Neural progenitor cell (in vitro differentiated cells): ENCODE data around the gene GAB1. TPM values are rescaled to one million over a fixed set of nuclear protein-coding genes. Genes with fewer than 3 reads are reported as not detected.
A peak's percentile ranks its signal among the peaks of the same experiment; 100 is the strongest.

Experiments
- DNase-seq: peaks from one replicate; pipeline ENCODE4 v3.0.0-alpha.2; 2016; ENCODE audit warnings: low spot score
- H2AFZ ChIP-seq: fragments of 200-600 bp; sonication (generic); replicated peaks from 2 replicates; pipeline ENCODE4 v1.6.1; 2016; ENCODE audit warnings: antibody characterized with exemption
- H3F3A ChIP-seq: fragments of 200-600 bp; sonication (generic); 2 replicates; pipeline ENCODE4 v1.6.1; 2016; ENCODE audit warnings: antibody characterized with exemption, low read depth
- H3K27ac ChIP-seq: fragments of 200-600 bp; sonication (generic); 2 replicates; pipeline ENCODE4 v1.5.1; 2016; ENCODE audit warnings: mild to moderate bottlenecking
- H3K27me3 ChIP-seq: fragments of 200-600 bp; sonication (generic); 2 replicates; pipeline ENCODE4 v1.6.1; 2016; ENCODE audit warnings: mild to moderate bottlenecking, moderate library complexity
- H3K36me3 ChIP-seq: fragments of 200-600 bp; sonication (generic); 2 replicates; pipeline ENCODE4 v1.5.1; 2016
- H3K4me1 ChIP-seq: fragments of 200-600 bp; sonication (generic); 2 replicates; pipeline ENCODE4 v1.6.1; 2016; ENCODE audit warnings: mixed run types
- H3K4me2 ChIP-seq: fragments of 200-600 bp; sonication (generic); 2 replicates; pipeline ENCODE4 v1.6.1; 2016
- H3K4me3 ChIP-seq: fragments of 200-600 bp; sonication (generic); 2 replicates; pipeline ENCODE4 v1.5.1; 2016
- H3K79me2 ChIP-seq: fragments of 200-600 bp; sonication (generic); 2 replicates; pipeline ENCODE4 v1.6.1; 2016; ENCODE audit warnings: low read depth
- H3K9ac ChIP-seq: fragments of 200-600 bp; sonication (generic); 2 replicates; pipeline ENCODE4 v1.6.1; 2016
- H3K9me3 ChIP-seq: fragments of 200-600 bp; sonication (generic); 2 replicates; pipeline ENCODE4 v1.5.1; 2016; ENCODE audit warnings: low read depth
- H4K20me1 ChIP-seq: fragments of 200-600 bp; sonication (generic); 2 replicates; pipeline ENCODE4 v1.6.1; 2016; ENCODE audit warnings: low read depth
- H3K27ac Mint-ChIP-seq: 3 replicates; pipeline ENCODE4 v1.8.0; 2021; ENCODE audit warnings: mixed read lengths
- H3K27me3 Mint-ChIP-seq: 2 replicates; pipeline ENCODE4 v1.8.0; 2022; ENCODE audit warnings: low read depth, mild to moderate bottlenecking, inconsistent platforms, moderate library complexity, mixed read lengths; ENCODE audit not compliant: insufficient read depth
- H3K36me3 Mint-ChIP-seq: 3 replicates; pipeline ENCODE4 v1.8.0; 2021; ENCODE audit warnings: mixed read lengths
- H3K4me1 Mint-ChIP-seq: 3 replicates; pipeline ENCODE4 v1.8.0; 2021; ENCODE audit warnings: mixed read lengths
- H3K4me3 Mint-ChIP-seq: 3 replicates; pipeline ENCODE4 v1.8.0; 2021; ENCODE audit warnings: mild to moderate bottlenecking, moderate library complexity, mixed read lengths
- H3K9me3 Mint-ChIP-seq: 3 replicates; pipeline ENCODE4 v1.8.0; 2020; ENCODE audit warnings: mixed read lengths
- CTCF ChIP-seq: fragments of 200-600 bp; sonication (generic); IDR thresholded peaks from 2 replicates; pipeline ENCODE4 v1.5.1; 2017; ENCODE audit warnings: antibody characterized with exemption, mild to moderate bottlenecking
- EZH2 ChIP-seq: fragments of 200-600 bp; sonication (generic); IDR thresholded peaks from 2 replicates; pipeline ENCODE4 v1.6.1; 2017; ENCODE audit warnings: antibody characterized with exemption, mild to moderate bottlenecking, moderate library complexity
- EZH2phosphoT487 ChIP-seq: fragments of 200-600 bp; sonication (generic); IDR thresholded peaks from 2 replicates; pipeline ENCODE4 v1.6.1; 2017; ENCODE audit warnings: antibody characterized with exemption
- total RNA-seq: library from RNA; depleted of rRNA; stranded (reverse); fragments of >200 nt; gene quantifications from 2 replicates; pipeline ENCODE4 v1.2.3, GENCODE V29; 2015; ENCODE audit warnings: low replicate concordance

The GAB1 gene
- total RNA-seq, 1 donor from 2014 or later, result 31.3 TPM

- no peaks in the 10 kb centered on the region for H3K4me1 ChIP-seq
- no peaks in the 10 kb centered on the region for H3K9me3 Mint-ChIP-seq
- H3K4me3 Mint-ChIP-seq, result no peak overlapping the region
- H3K4me3 ChIP-seq, result no peak overlapping the region
- no peak overlapping the region for H3K27ac ChIP-seq
- no peak overlapping the region for H2AFZ ChIP-seq
- H3K9ac ChIP-seq, result no peak overlapping the region
- no peak overlapping the region for H3K4me2 ChIP-seq
- H3F3A ChIP-seq, result no peaks in the 10 kb centered on the region
- H3K36me3 ChIP-seq, result no peaks in the 10 kb centered on the region
- H3K27me3 ChIP-seq, result no peaks in the 10 kb centered on the region
- no peaks in the 10 kb centered on the region for H3K36me3 Mint-ChIP-seq
- H4K20me1 ChIP-seq, result no peaks in the 10 kb centered on the region
- no peak for TF ChIP-seq EZH2
- TF ChIP-seq CTCF, result no peak
- TF ChIP-seq EZH2phosphoT487, result no peak
- no peaks in the 10 kb centered on the region for H3K79me2 ChIP-seq
- H3K4me1 Mint-ChIP-seq, result no peaks in the 10 kb centered on the region
- H3K27ac Mint-ChIP-seq, result no peak overlapping the region
- no peaks in the 10 kb centered on the region for H3K9me3 ChIP-seq
- no peaks in the 10 kb centered on the region for H3K27me3 Mint-ChIP-seq
- no peak for DNase-seq
Observed at GRCh38 chr4:143481361-143481760, 144.7 kb downstream of the GAB1 start.

- Histone ChIP-seq H4K20me1 (no peaks in the 10 kb centered on the region), H3K4me1 (no peaks in the 10 kb centered on the region), H3K36me3 (no peaks in the 10 kb centered on the region), H3K27me3 (no peaks in the 10 kb centered on the region), H3K27ac (no peak overlapping the region), H3K4me3 (no peak overlapping the region), H3F3A (no peaks in the 10 kb centered on the region), H3K9me3 (no peaks in the 10 kb centered on the region), H3K4me2 (no peak overlapping the region), H3K9ac (no peak overlapping the region), H3K79me2 (no peaks in the 10 kb centered on the region), H2AFZ (no peak overlapping the region)
- peak; percentile 20 for DNase-seq
- Mint-ChIP-seq H3K27ac (no peak overlapping the region), H3K9me3 (no peaks in the 10 kb centered on the region), H3K4me1 (no peaks in the 10 kb centered on the region), H3K36me3 (no peaks in the 10 kb centered on the region), H3K4me3 (no peak overlapping the region), H3K27me3 (no peaks in the 10 kb centered on the region)
- TF ChIP-seq CTCF (peak; percentile 58), EZH2 (no peak)
Observed at GRCh38 chr4:143482840-143483239, 146.2 kb downstream of the GAB1 start.

- H3K27ac Mint-ChIP-seq, result no peak overlapping the region
- no peak overlapping the region for H3K27ac ChIP-seq
- H3K27me3 Mint-ChIP-seq, result no peaks in the 10 kb centered on the region
- H3K4me3 ChIP-seq, result no peak overlapping the region
- no peaks in the 10 kb centered on the region for H3K36me3 Mint-ChIP-seq
- H4K20me1 ChIP-seq, result no peaks in the 10 kb centered on the region
- no peak overlapping the region for H3K4me3 Mint-ChIP-seq
- H3K36me3 ChIP-seq, result no peaks in the 10 kb centered on the region
- H3K4me2 ChIP-seq, result no peak overlapping the region
- no peaks in the 10 kb centered on the region for H3F3A ChIP-seq
- no peaks in the 10 kb centered on the region for H3K9me3 Mint-ChIP-seq
- H3K4me1 ChIP-seq, result no peaks in the 10 kb centered on the region
- DNase-seq, result no peak
- H2AFZ ChIP-seq, result no peak overlapping the region
- no peaks in the 10 kb centered on the region for H3K4me1 Mint-ChIP-seq
- H3K79me2 ChIP-seq, result no peaks in the 10 kb centered on the region
- no peak for TF ChIP-seq CTCF
- TF ChIP-seq EZH2phosphoT487, result no peak
- no peak for TF ChIP-seq EZH2
- H3K27me3 ChIP-seq, result no peaks in the 10 kb centered on the region
- H3K9ac ChIP-seq, result no peak overlapping the region
- H3K9me3 ChIP-seq, result no peaks in the 10 kb centered on the region
Observed at GRCh38 chr4:143486314-143486713, 149.6 kb downstream of the GAB1 start.

GRCh38 chr4:143488687-143489086 lies 152.0 kb downstream of the GAB1 start:
- H3K27me3 ChIP-seq, result no peaks in the 10 kb centered on the region
- no peaks in the 10 kb centered on the region for H3K36me3 ChIP-seq
- TF ChIP-seq EZH2phosphoT487, result no peak
- no peak for TF ChIP-seq CTCF
- no peak for TF ChIP-seq EZH2
- DNase-seq, result no peak
- no peaks in the 10 kb centered on the region for H3K4me1 Mint-ChIP-seq
- no peak overlapping the region for H3K4me2 ChIP-seq
- H3K27me3 Mint-ChIP-seq, result no peaks in the 10 kb centered on the region
- no peaks in the 10 kb centered on the region for H3K36me3 Mint-ChIP-seq
- no peak overlapping the region for H2AFZ ChIP-seq
- H3F3A ChIP-seq, result no peaks in the 10 kb centered on the region
- no peak overlapping the region for H3K4me3 Mint-ChIP-seq
- no peak overlapping the region for H3K9ac ChIP-seq
- H3K79me2 ChIP-seq, result no peaks in the 10 kb centered on the region
- H4K20me1 ChIP-seq, result no peaks in the 10 kb centered on the region
- H3K27ac ChIP-seq, result no peak overlapping the region
- H3K27ac Mint-ChIP-seq, result no peak overlapping the region
- no peaks in the 10 kb centered on the region for H3K4me1 ChIP-seq
- H3K9me3 ChIP-seq, result no peaks in the 10 kb centered on the region
- no peak overlapping the region for H3K4me3 ChIP-seq
- H3K9me3 Mint-ChIP-seq, result no peaks in the 10 kb centered on the region
